PC-9 (cell line): Measurements from ENCODE around the gene CCDC148. TPM values are rescaled to one million over a fixed set of nuclear protein-coding genes. Genes with fewer than 3 reads are reported as not detected.

ENCODE experiments used
- BruUV-seq: library from RNA; stranded (reverse); fragments of 400-500 nt; replicated peaks from 2 replicates; lab custom pipeline; 2021; lab: Mats Ljungman, UMichigan
- CTCF ChIA-PET: fragments of 300-600 bp; sonication (Branson Sonifier 250); formaldehyde crosslinking; loops from one replicate; lab custom pipeline; 2022; ENCODE audit warnings: antibody characterized with exemption; lab: Charles Lee
- POLR2A ChIA-PET: fragments of 300-600 bp; sonication (Branson Sonifier 250); formaldehyde crosslinking; loops from one replicate; lab custom pipeline; 2022; ENCODE audit warnings: antibody characterized with exemption; ENCODE audit not compliant: unreplicated experiment; lab: Charles Lee
- DNase-seq, 2 experiments: peaks; one replicate each; pipeline versions ENCODE4 v3.0.0 to v3.0.0-alpha.2; 2015 to 2022; ENCODE audit warnings: mixed read lengths in 1 of 2
- H2AFZ ChIP-seq: fragments of 200-600 bp; sonication (generic); 2 replicates; pipeline ENCODE4 v1.8.1; 2017; ENCODE audit warnings: antibody characterized with exemption
- H3F3A ChIP-seq: fragments of 200-600 bp; sonication (generic); 2 replicates; pipeline ENCODE4 v1.8.1; 2017; ENCODE audit warnings: antibody characterized with exemption, mild to moderate bottlenecking, low read depth; ENCODE audit not compliant: insufficient read depth
- H3K27ac ChIP-seq: fragments of 200-600 bp; sonication (generic); 2 replicates; pipeline ENCODE4 v1.6.1; 2016; ENCODE audit warnings: mixed run types
- H3K27me3 ChIP-seq: fragments of 200-600 bp; sonication (generic); 2 replicates; pipeline ENCODE4 v1.6.1; 2016; ENCODE audit warnings: low read depth, mixed run types; ENCODE audit not compliant: insufficient read depth
- H3K36me3 ChIP-seq: fragments of 200-600 bp; sonication (generic); 2 replicates; pipeline ENCODE4 v1.6.1; 2016; ENCODE audit warnings: low read depth, mixed run types
- H3K4me1 ChIP-seq: fragments of 200-600 bp; sonication (generic); replicated peaks from 2 replicates; pipeline ENCODE4 v1.6.1; 2016; ENCODE audit warnings: mixed run types; ENCODE audit not compliant: insufficient read depth
- H3K4me2 ChIP-seq: fragments of 200-600 bp; sonication (generic); 2 replicates; pipeline ENCODE4 v1.6.1; 2017; ENCODE audit warnings: mixed run types
- H3K4me3 ChIP-seq: fragments of 200-600 bp; sonication (generic); 2 replicates; pipeline ENCODE4 v1.6.1; 2016; ENCODE audit warnings: mixed run types
- H3K79me2 ChIP-seq: fragments of 200-600 bp; sonication (generic); 2 replicates; pipeline ENCODE4 v1.6.1; 2017; ENCODE audit warnings: low read depth, mixed run types
- H3K9me2 ChIP-seq: fragments of 200-600 bp; sonication (generic); 2 replicates; pipeline ENCODE4 v1.8.1; 2017; ENCODE audit warnings: mild to moderate bottlenecking; ENCODE audit not compliant: insufficient read depth
- H3K9me3 ChIP-seq: fragments of 200-600 bp; sonication (generic); 2 replicates; pipeline ENCODE4 v1.8.1; 2016; ENCODE audit warnings: low read depth; ENCODE audit not compliant: insufficient read depth
- H4K20me1 ChIP-seq: fragments of 200-600 bp; sonication (generic); 2 replicates; pipeline ENCODE4 v1.8.1; 2017; ENCODE audit not compliant: insufficient read depth
- CTCF ChIP-seq: fragments of 200-600 bp; sonication (generic); conservative IDR thresholded peaks from 2 replicates; pipeline ENCODE4 v1.6.1; 2017; ENCODE audit warnings: mixed run types, antibody characterized with exemption, mild to moderate bottlenecking, moderate library complexity
- EZH2 ChIP-seq: fragments of 200-600 bp; sonication (generic); IDR thresholded peaks from 2 replicates; pipeline ENCODE4 v1.8.0; 2017; ENCODE audit warnings: antibody characterized with exemption, low read depth
- intact Hi-C: fragments of 100-400 bp; cut with micrococcal nuclease; formaldehyde crosslinking; loops from one replicate; pipeline ENCODE4 v1.10.0; 2022; ENCODE audit not compliant: unreplicated experiment
- total RNA-seq: library from RNA; stranded (reverse); gene quantifications from 2 replicates; pipeline ENCODE4 v1.2.3, GENCODE V29; 2021

CCDC148 gene
- total RNA-seq, 1 experiment from 2014 or later = 1.8 TPM

DNA sequence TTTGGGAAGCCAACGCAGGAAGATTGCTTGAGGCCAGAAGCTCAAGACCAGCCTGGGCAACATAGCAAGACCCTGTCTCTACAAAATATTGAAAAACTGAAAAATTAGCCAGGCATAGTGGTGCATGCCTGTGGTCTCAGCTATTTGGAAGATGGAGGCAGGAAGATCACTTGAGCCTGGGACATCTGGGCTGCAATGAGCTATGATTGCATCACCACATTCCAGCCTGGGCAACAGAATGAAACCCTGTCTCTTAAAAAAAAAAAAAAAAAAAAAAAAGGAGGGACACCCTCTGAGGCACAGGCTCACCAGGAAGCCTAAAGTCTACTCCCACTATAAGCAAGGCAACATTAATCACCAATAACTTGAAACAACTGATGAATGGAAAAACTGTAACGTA is 151.1 kb downstream of the CCDC148 start:
- intact Hi-C loops = no loop called here
- H2AFZ ChIP-seq = no peak overlapping the region
- no peaks in the 10 kb centered on the region for H3K79me2 ChIP-seq
- no peaks in the 10 kb centered on the region for H3F3A ChIP-seq
- H3K36me3 ChIP-seq = no peaks in the 10 kb centered on the region
- BruUV-seq = no TSS peak
- H3K4me1 ChIP-seq = no peaks in the 10 kb centered on the region
- no peak overlapping the region for H3K4me3 ChIP-seq
- no peak for DNase-seq
- H4K20me1 ChIP-seq = no peaks in the 10 kb centered on the region
- no peaks in the 10 kb centered on the region for H3K27me3 ChIP-seq
- no peaks in the 10 kb centered on the region for H3K9me2 ChIP-seq
- H3K4me2 ChIP-seq = no peak overlapping the region
- H3K27ac ChIP-seq = no peak overlapping the region
- ChIA-PET POLR2A (no interaction called here), CTCF (interaction anchor here (0.6 kb wide), 1 partner anchor 367 kb away, joined by 5 read pairs; no protein-coding TSS in a partner anchor)
- TF ChIP-seq EZH2 = no peak
- TF ChIP-seq CTCF = no peak
- no peaks in the 10 kb centered on the region for H3K9me3 ChIP-seq

DNA sequence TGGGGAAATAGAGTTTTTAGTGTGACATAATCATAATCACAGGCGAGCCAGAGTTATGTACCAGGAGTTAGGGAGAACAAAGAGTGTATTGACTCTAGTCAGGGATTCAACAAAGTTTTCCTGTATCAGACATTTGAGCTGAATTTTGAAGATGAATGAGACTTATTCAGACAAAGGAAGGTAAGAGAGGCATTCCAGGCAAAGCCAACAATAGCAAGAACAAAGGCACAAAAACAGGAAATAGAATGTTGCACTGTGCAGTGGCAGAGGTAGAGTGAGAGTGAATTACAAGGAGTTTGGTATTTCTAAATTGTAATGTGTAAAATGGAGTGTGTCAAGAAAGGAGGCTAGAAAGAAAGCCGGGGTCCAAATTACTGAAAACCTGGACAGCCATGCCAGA is 156.2 kb downstream of the CCDC148 start:
- Histone ChIP-seq H3K36me3 (no peaks in the 10 kb centered on the region), H2AFZ (no peak overlapping the region), H3F3A (no peaks in the 10 kb centered on the region), H3K4me1 (no peaks in the 10 kb centered on the region), H3K4me2 (no peak overlapping the region), H3K4me3 (no peak overlapping the region), H3K9me3 (no peaks in the 10 kb centered on the region), H3K27ac (no peak overlapping the region), H3K79me2 (no peaks in the 10 kb centered on the region), H4K20me1 (no peaks in the 10 kb centered on the region), H3K27me3 (no peaks in the 10 kb centered on the region), H3K9me2 (no peaks in the 10 kb centered on the region)
- DNase-seq = no peak
- intact Hi-C loops = no loop called here
- CTCF ChIA-PET = no interaction called here
- TF ChIP-seq EZH2 = no peak
- no peak for TF ChIP-seq CTCF
- no TSS peak for BruUV-seq
- POLR2A ChIA-PET = no interaction called here

- no peak for DNase-seq
Measured at GRCh38 chr2:158297606-158298005, 158.9 kb downstream of the CCDC148 start.

More at GRCh38 chr2:158297606-158298005, 158.9 kb downstream of the CCDC148 start:
- Histone ChIP-seq H3K4me1 (no peaks in the 10 kb centered on the region), H3K27me3 (no peaks in the 10 kb centered on the region), H2AFZ (no peak overlapping the region), H3F3A (no peaks in the 10 kb centered on the region), H3K27ac (no peak overlapping the region), H3K4me2 (no peak overlapping the region), H3K4me3 (no peak overlapping the region), H3K79me2 (no peaks in the 10 kb centered on the region), H3K36me3 (no peaks in the 10 kb centered on the region), H3K9me3 (no peaks in the 10 kb centered on the region), H4K20me1 (no peaks in the 10 kb centered on the region), H3K9me2 (no peaks in the 10 kb centered on the region)
- no TSS peak for BruUV-seq
- intact Hi-C loops = no loop called here
- TF ChIP-seq EZH2 (no peak), CTCF (no peak)
- POLR2A ChIA-PET = no interaction called here
- CTCF ChIA-PET = no interaction called here
